K562 (cell line): Measurements from ENCODE around the gene CD93. TPM values are rescaled to one million over a fixed set of nuclear protein-coding genes. Genes with fewer than 3 reads are reported as not detected.

Source experiments
- ELK1 ChIP-seq: sonication (generic); formaldehyde crosslinking; IDR thresholded peaks from 2 replicates; pipeline ENCODE4 v1.8.1; 2022; ENCODE audit warnings: missing genetic modification reagents
- EP400 ChIP-seq: fragments of 450-650 bp; IDR thresholded peaks from 2 replicates; pipeline ENCODE4 v1.6.1; 2017; ENCODE audit warnings: antibody characterized with exemption, mild to moderate bottlenecking, moderate library complexity
- HDAC3 ChIP-seq: fragments of 450-650 bp; IDR thresholded peaks from 2 replicates; pipeline ENCODE4 v1.6.1; 2018; ENCODE audit warnings: borderline replicate concordance, mild to moderate bottlenecking, moderate library complexity; ENCODE audit not compliant: partially characterized antibody
- KDM5B ChIP-seq: fragments of 200-600 bp; sonication (generic); IDR thresholded peaks from 2 replicates; pipeline ENCODE4 v1.6.1; 2012; ENCODE audit warnings: low read depth, mild to moderate bottlenecking, moderate library complexity, low read length, control low read depth, inconsistent platforms; ENCODE audit not compliant: insufficient replicate concordance
- LARP7 ChIP-seq: fragments of 450-650 bp; IDR thresholded peaks from 2 replicates; pipeline ENCODE4 v1.6.1; 2016
- MAZ ChIP-seq, 2 experiments: fragments of 450-650 bp in 1 of 2; sonication (generic) in 1 of 2; formaldehyde crosslinking; IDR thresholded peaks in 1 of 2; conservative IDR thresholded peaks in 1 of 2; 2 replicates each; pipeline versions ENCODE4 v1.4.0 to v1.5.0; 2020; ENCODE audit warnings: mild to moderate bottlenecking in 1 of 2, missing genetic modification reagents in 1 of 2
- MITF ChIP-seq: IDR thresholded peaks from 2 replicates; pipeline ENCODE4 v1.6.1; 2014; ENCODE audit warnings: antibody characterized with exemption
- MTA1 ChIP-seq: fragments of 450-650 bp; IDR thresholded peaks from 2 replicates; pipeline ENCODE4 v1.6.1; 2017; ENCODE audit warnings: borderline replicate concordance
- PHF21A ChIP-seq: fragments of 450-650 bp; IDR thresholded peaks from 2 replicates; pipeline ENCODE4 v1.6.1; 2017; ENCODE audit warnings: low read depth, borderline replicate concordance
- POLR2G ChIP-seq: fragments of 200-400 bp; formaldehyde crosslinking; IDR thresholded peaks from 2 replicates; pipeline ENCODE4 v1.6.1; 2017; ENCODE audit warnings: low read depth, mild to moderate bottlenecking, antibody characterized with exemption, low read length, moderate library complexity
- PTTG1 ChIP-seq: fragments of 450-650 bp; IDR thresholded peaks from 2 replicates; pipeline ENCODE4 v1.6.1; 2016; ENCODE audit warnings: low read depth, mild to moderate bottlenecking, missing genetic modification characterization, missing compliant biosample characterization
- SFPQ ChIP-seq: fragments of 200-400 bp; formaldehyde crosslinking; IDR thresholded peaks from 2 replicates; pipeline ENCODE4 v1.6.1; 2017; ENCODE audit warnings: mild to moderate bottlenecking, low read depth, low read length, moderate library complexity
- SMARCA4 ChIP-seq: fragments of 450-650 bp; IDR thresholded peaks from 2 replicates; pipeline ENCODE4 v1.6.1; 2016
- STAG1 ChIP-seq: sonication (generic); formaldehyde crosslinking; IDR thresholded peaks from 2 replicates; pipeline ENCODE4 v1.5.0; 2020; ENCODE audit warnings: missing genetic modification reagents, borderline replicate concordance
- TBL1XR1 ChIP-seq, 2 experiments: IDR thresholded peaks; 2 replicates each; pipeline ENCODE4 v1.6.1; 2012; ENCODE audit warnings: improper control_type of control experiment in 2 of 2, low read length in 2 of 2, mild to moderate bottlenecking in 1 of 2
- ZNF23 ChIP-seq: fragments of 250-450 bp; sonication (Bioruptor Pico); IDR thresholded peaks from 2 replicates; pipeline ENCODE4 v1.4.0; 2020; ENCODE audit warnings: mild to moderate bottlenecking
- polyA plus RNA-seq, 8 experiments: library from polyadenylated mRNA; depleted of rRNA in 4 of 8; stranded (reverse) in 5 of 8; unstranded in 3 of 8; fragments of >200 nt; fragmentation: Nextera tagmentation in 2 of 8; fragmentation: Illumina TruSeq in 1 of 8; extraction: Ambion mirVana in 2 of 8; extraction: Trizol in 1 of 8; gene quantifications; 2 replicates each; pipeline versions ENCODE4 v1.2.1 to v1.2.3, GENCODE V29; 2011 to 2014; ENCODE audit warnings: inconsistent platforms in 1 of 8, missing spikeins in 1 of 8
- total RNA-seq, 7 experiments: library from RNA; depleted of rRNA in 6 of 7; stranded (reverse); fragments of >200 nt in 6 of 7; fragmentation: Illumina TruSeq in 2 of 7; extraction: Trizol in 2 of 7; gene quantifications; 2 replicates each; pipeline versions ENCODE4 v1.2.1 to v1.2.3, GENCODE V29; 2011 to 2021; ENCODE audit warnings: low replicate concordance in 1 of 7
- TF ChIP-seq, protein P1 (sequence below): fragments of 450-650 bp; IDR thresholded peaks from 2 replicates; pipeline ENCODE4 v1.6.1; 2016
- TF ChIP-seq, protein P2 (sequence below): fragments of 450-650 bp; IDR thresholded peaks from 2 replicates; pipeline ENCODE4 v1.6.1; 2017; ENCODE audit warnings: antibody characterized with exemption

Gene CD93
- total and polyA plus RNA-seq, 9 of the 15 experiments (the other 6 are each of a cell fraction or from before 2014, with no cell fraction given), result 0.03 to 0.20 (median 0.05) TPM

DNA sequence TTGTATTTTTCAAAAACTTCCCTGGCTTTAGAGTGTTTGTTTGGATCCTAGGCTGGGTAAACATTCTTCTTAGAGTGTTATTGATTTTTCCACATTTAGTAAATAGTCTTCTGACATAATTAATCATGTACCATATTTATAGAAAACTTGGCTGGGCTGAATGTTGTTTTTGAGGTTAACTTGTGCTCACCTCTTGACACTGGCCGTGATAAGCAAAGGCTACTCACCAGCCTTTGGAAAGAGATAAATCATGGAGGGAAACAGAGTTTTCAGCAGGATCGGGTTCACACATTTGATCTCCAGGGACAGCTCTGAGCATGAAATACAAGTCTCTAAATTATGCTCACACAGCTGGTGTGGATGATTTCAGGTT is 6.2 kb upstream of the CD93 start (continued):
- TF ChIP-seq, protein P1, sequence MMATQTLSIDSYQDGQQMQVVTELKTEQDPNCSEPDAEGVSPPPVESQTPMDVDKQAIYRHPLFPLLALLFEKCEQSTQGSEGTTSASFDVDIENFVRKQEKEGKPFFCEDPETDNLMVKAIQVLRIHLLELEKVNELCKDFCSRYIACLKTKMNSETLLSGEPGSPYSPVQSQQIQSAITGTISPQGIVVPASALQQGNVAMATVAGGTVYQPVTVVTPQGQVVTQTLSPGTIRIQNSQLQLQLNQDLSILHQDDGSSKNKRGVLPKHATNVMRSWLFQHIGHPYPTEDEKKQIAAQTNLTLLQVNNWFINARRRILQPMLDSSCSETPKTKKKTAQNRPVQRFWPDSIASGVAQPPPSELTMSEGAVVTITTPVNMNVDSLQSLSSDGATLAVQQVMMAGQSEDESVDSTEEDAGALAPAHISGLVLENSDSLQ, result peak; percentile 57
- TF ChIP-seq PHF21A, result no peak
- peak; percentile 61; the same call in 1 of the 2 replicates for TF ChIP-seq SMARCA4
- TF ChIP-seq MAZ (CRISPR knock-in tag; conservative IDR thresholded peaks at IDR 0.05 in 1 of 2, IDR thresholded peaks at IDR 0.05 in 1 of 2), result no peak
- peak in 1 of 2 experiments; percentile 62; a peak in 2 of 4 replicates for TF ChIP-seq TBL1XR1 (IDR thresholded peaks at IDR 0.05; ENCODE audit: low read length in 2 of 2)
- TF ChIP-seq POLR2G, result no peak
- no peak for TF ChIP-seq ELK1 (CRISPR knock-in tag)
- TF ChIP-seq, protein P2, sequence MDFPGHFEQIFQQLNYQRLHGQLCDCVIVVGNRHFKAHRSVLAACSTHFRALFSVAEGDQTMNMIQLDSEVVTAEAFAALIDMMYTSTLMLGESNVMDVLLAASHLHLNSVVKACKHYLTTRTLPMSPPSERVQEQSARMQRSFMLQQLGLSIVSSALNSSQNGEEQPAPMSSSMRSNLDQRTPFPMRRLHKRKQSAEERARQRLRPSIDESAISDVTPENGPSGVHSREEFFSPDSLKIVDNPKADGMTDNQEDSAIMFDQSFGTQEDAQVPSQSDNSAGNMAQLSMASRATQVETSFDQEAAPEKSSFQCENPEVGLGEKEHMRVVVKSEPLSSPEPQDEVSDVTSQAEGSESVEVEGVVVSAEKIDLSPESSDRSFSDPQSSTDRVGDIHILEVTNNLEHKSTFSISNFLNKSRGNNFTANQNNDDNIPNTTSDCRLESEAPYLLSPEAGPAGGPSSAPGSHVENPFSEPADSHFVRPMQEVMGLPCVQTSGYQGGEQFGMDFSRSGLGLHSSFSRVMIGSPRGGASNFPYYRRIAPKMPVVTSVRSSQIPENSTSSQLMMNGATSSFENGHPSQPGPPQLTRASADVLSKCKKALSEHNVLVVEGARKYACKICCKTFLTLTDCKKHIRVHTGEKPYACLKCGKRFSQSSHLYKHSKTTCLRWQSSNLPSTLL, result no peak
- TF ChIP-seq STAG1 (CRISPR knock-in tag), result no peak
- peak; percentile 45; the same call in 1 of the 2 replicates for TF ChIP-seq EP400
- no peak for TF ChIP-seq MTA1
- no peak for TF ChIP-seq ZNF23 (CRISPR knock-in tag)
- no peak for TF ChIP-seq SFPQ
- TF ChIP-seq KDM5B, result no peak
- no peak for TF ChIP-seq LARP7
- TF ChIP-seq PTTG1 (tag), result no peak
- TF ChIP-seq HDAC3, result peak; percentile 63
- no peak for TF ChIP-seq MITF
